HepG2 (cell line): ENCODE measurements around the gene TMEM116. TPM values are rescaled to one million over a fixed set of nuclear protein-coding genes. Genes with fewer than 3 reads are reported as not detected.
"Not testable (repeated sequence)": the region's sequence is repeated elsewhere in the genome, so short reads cannot be mapped to it uniquely, and the experiment has no call there.

Source experiments
- ATAC-seq: fragments of 200-7000 bp; cut with Tn5 transposase; 3 replicates; pipeline ENCODE4 v1.9.1; 2020; ENCODE audit warnings: mild to moderate bottlenecking, moderate library complexity
- BruUV-seq: library from RNA; stranded (reverse); fragments of 400-500 nt; replicated peaks from 2 replicates; lab custom pipeline; 2021; lab: Mats Ljungman, UMichigan
- CTCF ChIA-PET: fragments of 300-600 bp; formaldehyde crosslinking; extraction: SDS; loops from one replicate; lab custom pipeline; 2021; ENCODE audit warnings: low total read pairs, inconsistent platforms, low intra/inter-chr PET ratio; lab: Yijun Ruan, JAX
- POLR2A ChIA-PET: fragments of 350-600 bp; sonication (Branson Sonifier 250); formaldehyde crosslinking; loops from one replicate; lab custom pipeline; 2020; ENCODE audit warnings: antibody characterized with exemption, inconsistent platforms; lab: Yijun Ruan, JAX
- DNase-seq: peaks from one replicate; pipeline ENCODE4 v3.0.0-alpha.2; 2015; ENCODE audit warnings: low spot score
- FAIRE-seq: peaks from 3 replicates; lab custom pipeline; 2011; peaks lifted over from hg19 to GRCh38; lab: Jason Lieb, UNC
- H2AFZ ChIP-seq: one replicate; pipeline ENCODE4 v1.6.1; 2011; ENCODE audit warnings: low read length, inconsistent platforms
- H3K27ac ChIP-seq: fragments of 300-600 bp; 3 replicates; pipeline ENCODE4 v1.8.0; 2011; ENCODE audit warnings: mixed run types, mild to moderate bottlenecking, mixed read lengths, low read length, inconsistent platforms; ENCODE audit not compliant: insufficient read depth; ENCODE audit errors: extremely low read length
- H3K27me3 ChIP-seq, 2 experiments: fragments of 200-600 bp in 1 of 2; 2 replicates in 1 of 2; 3 replicates in 1 of 2; pipeline versions ENCODE4 v1.6.0 to v1.8.0; 2011; ENCODE audit warnings: low read length in 2 of 2, mild to moderate bottlenecking in 2 of 2, moderate library complexity in 2 of 2, inconsistent platforms in 1 of 2; ENCODE audit not compliant: insufficient read depth in 2 of 2, control insufficient read depth in 1 of 2
- H3K36me3 ChIP-seq, 2 experiments: fragments of 200-600 bp in 1 of 2; replicated peaks in 1 of 2; 2 replicates in 1 of 2; 3 replicates in 1 of 2; pipeline versions ENCODE4 v1.5.1 to v1.8.0; 2011; ENCODE audit warnings: low read length in 2 of 2, inconsistent platforms in 1 of 2; ENCODE audit not compliant: insufficient read depth in 2 of 2, control insufficient read depth in 1 of 2
- H3K4me1 ChIP-seq: 2 replicates; pipeline ENCODE4 v1.5.1; 2012; ENCODE audit warnings: low read length, inconsistent platforms; ENCODE audit not compliant: insufficient read depth
- H3K4me2 ChIP-seq: 2 replicates; pipeline ENCODE4 v1.6.0; 2011; ENCODE audit warnings: low read depth, low read length, inconsistent platforms
- H3K4me3 ChIP-seq, 3 experiments: fragments of 200-600 bp in 1 of 3; sonication (generic), shearing (Covaris generic) in 1 of 3; replicated peaks in 1 of 3; 2 replicates each; pipeline ENCODE4 v1.5.1; 2011 to 2016; ENCODE audit warnings: low read length in 3 of 3, inconsistent platforms in 2 of 3, low read depth in 2 of 3, mild to moderate bottlenecking in 2 of 3, control low read depth in 1 of 3, mixed read lengths in 1 of 3; ENCODE audit not compliant: insufficient read depth in 1 of 3
- H3K79me2 ChIP-seq: one replicate; pipeline ENCODE4 v1.6.1; 2011; ENCODE audit warnings: low read length, inconsistent platforms; ENCODE audit not compliant: insufficient read depth
- H3K9ac ChIP-seq: 2 replicates; pipeline ENCODE4 v1.6.0; 2011; ENCODE audit warnings: mild to moderate bottlenecking, low read depth, low read length, inconsistent platforms; ENCODE audit not compliant: insufficient read depth
- H3K9me3 ChIP-seq: 2 replicates; pipeline ENCODE4 v1.5.1; 2012; ENCODE audit warnings: mild to moderate bottlenecking, low read length
- H4K20me1 ChIP-seq: 2 replicates; pipeline ENCODE4 v1.6.0; 2011; ENCODE audit warnings: inconsistent platforms, mild to moderate bottlenecking, low read length, moderate library complexity; ENCODE audit not compliant: insufficient read depth
- GTF2F1 ChIP-seq: fragments of 150-350 bp; IDR thresholded peaks from 2 replicates; pipeline ENCODE4 v1.6.1; 2014; ENCODE audit warnings: low read length
- ONECUT2 ChIP-seq: sonication (generic); formaldehyde crosslinking; IDR thresholded peaks from 2 replicates; pipeline ENCODE4 v1.4.0; 2020; ENCODE audit warnings: missing genetic modification reagents
- SIN3A ChIP-seq: IDR thresholded peaks from 2 replicates; pipeline ENCODE4 v1.6.1; 2011; ENCODE audit warnings: low read depth, mild to moderate bottlenecking, control low read depth, low read length, borderline replicate concordance
- ZNF101 ChIP-seq: sonication (generic); formaldehyde crosslinking; IDR thresholded peaks from 2 replicates; pipeline ENCODE4 v1.4.0; 2020; ENCODE audit warnings: mild to moderate bottlenecking, low read depth, missing genetic modification reagents, borderline replicate concordance
- ZNF124 ChIP-seq: sonication (generic); formaldehyde crosslinking; IDR thresholded peaks from 2 replicates; pipeline ENCODE4 v1.4.0; 2020; ENCODE audit warnings: missing genetic modification reagents
- ZNF513 ChIP-seq: sonication (generic); formaldehyde crosslinking; conservative IDR thresholded peaks from 2 replicates; pipeline ENCODE4 v1.5.0; 2020; ENCODE audit warnings: missing genetic modification reagents
- WGBS: methylation state at CpG from one replicate; pipeline ENCODE4 v1.1.6; 2017; ENCODE audit warnings: low lambda C conversion rate; 5-methylcytosine and 5-hydroxymethylcytosine counted together
- in situ Hi-C: cut with HindIII; loops from 2 replicates; pipeline ENCODE4 v1.10.0; 2017; ENCODE audit warnings: low pct_unique_long_range_greater_than_20kb; ENCODE audit not compliant: extremely low pct_ligation_motif_present
- intact Hi-C: fragments of 100-400 bp; cut with micrococcal nuclease; formaldehyde crosslinking; loops from one replicate; pipeline ENCODE4 v1.10.0; 2022; ENCODE audit not compliant: unreplicated experiment
- polyA plus RNA-seq, 8 experiments: library from polyadenylated mRNA; depleted of rRNA in 3 of 8; stranded (reverse) in 7 of 8; unstranded in 1 of 8; fragments of >200 nt; fragmentation: Illumina TruSeq in 4 of 8; extraction: Trizol in 4 of 8; gene quantifications; 2 replicates each; pipeline versions ENCODE4 v1.2.1 to v1.2.3, GENCODE V29; 2011 to 2016; ENCODE audit warnings: low read depth in 4 of 8, missing spikeins in 1 of 8, mixed read lengths in 1 of 8; ENCODE audit not compliant: insufficient read depth in 1 of 8
- total RNA-seq, 5 experiments: library from RNA; depleted of rRNA; stranded (reverse); fragments of >200 nt; fragmentation: Illumina TruSeq; extraction: Trizol; gene quantifications; 2 replicates each; pipeline ENCODE4 v1.2.3, GENCODE V29; 2016; ENCODE audit warnings: low read depth in 1 of 5

TMEM116 gene
- total and polyA plus RNA-seq, 2 of the 13 experiments (the other 11 are each of a cell fraction or from before 2014, with no cell fraction given) = 14.0 to 17.8 TPM

GRCh38 chr12:111964935-111965334 is 48.0 kb downstream of the TMEM116 start (continued):
- TF ChIP-seq ZNF513 (CRISPR knock-in tag) = no peak
- no peak for TF ChIP-seq ZNF124
- TF ChIP-seq ONECUT2 (CRISPR knock-in tag) = no peak
- TF ChIP-seq ZNF101 (CRISPR knock-in tag) = no peak
- no peak for TF ChIP-seq SIN3A
- TF ChIP-seq GTF2F1 = no peak

DNA sequence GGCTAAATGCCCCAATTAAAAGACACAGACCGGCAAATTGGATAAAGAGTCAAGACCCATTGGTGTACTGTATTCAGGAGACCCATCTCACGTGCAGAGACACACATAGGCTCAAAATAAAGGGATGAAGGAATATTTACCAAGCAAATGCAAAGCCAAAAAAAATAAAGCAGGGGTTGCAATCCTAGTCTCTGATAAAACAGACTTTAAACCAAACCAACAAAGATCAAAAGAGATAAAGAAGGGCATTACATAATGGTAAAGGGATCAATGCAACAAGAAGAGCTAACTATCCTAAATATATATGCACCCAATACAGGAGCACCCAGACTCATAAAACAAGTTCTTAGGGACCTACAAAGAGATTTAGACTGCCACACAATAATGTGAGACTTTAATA is 53.4 kb downstream of the TMEM116 start:
- BruUV-seq, H3K9ac ChIP-seq, H3K4me3 ChIP-seq, H3K27ac ChIP-seq, POLR2A ChIA-PET, H3K4me2 ChIP-seq, H3K79me2 ChIP-seq, H3K27me3 ChIP-seq, ATAC-seq, H2AFZ ChIP-seq, DNase-seq, in situ Hi-C loops, H3K4me1 ChIP-seq, FAIRE-seq, intact Hi-C loops, H4K20me1 ChIP-seq, CTCF ChIA-PET, H3K36me3 ChIP-seq: not testable (repeated sequence)
- 76% methylated on average over 2 of the region's 2 CpGs for WGBS
- H3K9me3 ChIP-seq = peaks cover 20% of the 10 kb centered on the region

DNA sequence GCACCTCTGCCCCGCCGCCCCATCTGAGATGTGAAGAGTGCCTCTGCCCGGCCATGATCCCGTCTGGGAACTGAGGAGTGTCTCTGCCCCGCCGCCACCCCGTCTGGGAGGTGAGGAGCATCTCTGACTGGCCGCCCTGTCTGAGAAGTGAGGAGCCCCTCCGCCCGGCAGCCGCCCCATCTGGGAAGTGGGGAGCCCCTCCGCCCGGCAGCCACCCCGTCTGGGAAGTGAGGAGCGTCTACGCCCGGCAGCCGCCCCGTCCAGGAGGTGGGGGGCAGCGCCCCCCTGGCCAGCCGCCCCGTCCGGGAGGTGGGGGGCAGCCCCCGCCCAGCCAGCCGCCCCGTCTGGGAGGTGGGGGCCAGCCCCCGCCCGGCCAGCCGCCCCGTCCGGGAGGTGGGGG is 55.7 kb downstream of the TMEM116 start:
- DNase-seq, BruUV-seq, intact Hi-C loops: not testable (repeated sequence)

More for the DNA sequence above, 55.7 kb downstream of the TMEM116 start:
- H3K4me3 ChIP-seq, CTCF ChIA-PET, ATAC-seq, H3K9ac ChIP-seq, H3K27ac ChIP-seq, H2AFZ ChIP-seq, FAIRE-seq, H3K4me1 ChIP-seq, H3K4me2 ChIP-seq, H4K20me1 ChIP-seq, H3K36me3 ChIP-seq, H3K27me3 ChIP-seq, POLR2A ChIA-PET, H3K79me2 ChIP-seq, in situ Hi-C loops: not testable (repeated sequence)
- WGBS = 96% methylated on average over 5 of the region's 31 CpGs
- H3K9me3 ChIP-seq = peaks cover 24% of the 10 kb centered on the region
